OCI-LY1 (cell line): Measurements from ENCODE around the gene E2F3.

Experiments used
- EZH2 ChIP-seq: fragments of 200-600 bp; sonication (generic), shearing (Covaris generic); IDR thresholded peaks from 2 replicates; pipeline ENCODE4 v1.8.0; 2017; ENCODE audit warnings: borderline replicate concordance, mixed run types, mild to moderate bottlenecking, antibody characterized with exemption, low read length, moderate library complexity, mixed read lengths
- TF ChIP-seq, protein P1 (sequence below): fragments of 200-600 bp; sonication (generic), shearing (Covaris generic); IDR thresholded peaks from 2 replicates; pipeline ENCODE4 v1.5.1; 2017; ENCODE audit warnings: mild to moderate bottlenecking, antibody characterized with exemption, low read length, moderate library complexity, mixed read lengths

- TF ChIP-seq, protein P1, sequence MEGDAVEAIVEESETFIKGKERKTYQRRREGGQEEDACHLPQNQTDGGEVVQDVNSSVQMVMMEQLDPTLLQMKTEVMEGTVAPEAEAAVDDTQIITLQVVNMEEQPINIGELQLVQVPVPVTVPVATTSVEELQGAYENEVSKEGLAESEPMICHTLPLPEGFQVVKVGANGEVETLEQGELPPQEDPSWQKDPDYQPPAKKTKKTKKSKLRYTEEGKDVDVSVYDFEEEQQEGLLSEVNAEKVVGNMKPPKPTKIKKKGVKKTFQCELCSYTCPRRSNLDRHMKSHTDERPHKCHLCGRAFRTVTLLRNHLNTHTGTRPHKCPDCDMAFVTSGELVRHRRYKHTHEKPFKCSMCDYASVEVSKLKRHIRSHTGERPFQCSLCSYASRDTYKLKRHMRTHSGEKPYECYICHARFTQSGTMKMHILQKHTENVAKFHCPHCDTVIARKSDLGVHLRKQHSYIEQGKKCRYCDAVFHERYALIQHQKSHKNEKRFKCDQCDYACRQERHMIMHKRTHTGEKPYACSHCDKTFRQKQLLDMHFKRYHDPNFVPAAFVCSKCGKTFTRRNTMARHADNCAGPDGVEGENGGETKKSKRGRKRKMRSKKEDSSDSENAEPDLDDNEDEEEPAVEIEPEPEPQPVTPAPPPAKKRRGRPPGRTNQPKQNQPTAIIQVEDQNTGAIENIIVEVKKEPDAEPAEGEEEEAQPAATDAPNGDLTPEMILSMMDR = no peak
- TF ChIP-seq EZH2 = no peak
These were observed 137.7 kb downstream of the E2F3 start for GRCh38 chr6:20539387-20539786.
